HepG2 (cell line): ENCODE measurements around the gene TRPV2. TPM values are rescaled to one million over a fixed set of nuclear protein-coding genes. Genes with fewer than 3 reads are reported as not detected.

Source experiments
- ELF4 ChIP-seq: sonication (generic); formaldehyde crosslinking; IDR thresholded peaks from 2 replicates; pipeline ENCODE4 v1.5.0; 2020; ENCODE audit warnings: missing genetic modification reagents, mild to moderate bottlenecking, moderate library complexity, borderline replicate concordance
- ESRRA ChIP-seq: sonication (generic); formaldehyde crosslinking; IDR thresholded peaks from 2 replicates; pipeline ENCODE4 v1.5.1; 2020; ENCODE audit warnings: mild to moderate bottlenecking, low read depth, missing genetic modification reagents
- GFI1 ChIP-seq: sonication (generic); formaldehyde crosslinking; IDR thresholded peaks from 2 replicates; pipeline ENCODE4 v1.5.0; 2020; ENCODE audit warnings: missing genetic modification reagents, mild to moderate bottlenecking, borderline replicate concordance
- HNRNPUL1 ChIP-seq: fragments of 200-400 bp; formaldehyde crosslinking; IDR thresholded peaks from 2 replicates; pipeline ENCODE4 v1.6.1; 2017; ENCODE audit warnings: low read depth, mild to moderate bottlenecking, low read length, moderate library complexity
- LCORL ChIP-seq, 2 experiments: fragments of 450-650 bp in 1 of 2; sonication (generic) in 1 of 2; formaldehyde crosslinking in 1 of 2; IDR thresholded peaks; 2 replicates each; pipeline versions ENCODE4 v1.5.0 to v1.6.1; 2017 to 2020; ENCODE audit warnings: antibody characterized with exemption in 1 of 2, missing genetic modification reagents in 1 of 2
- MAF1 ChIP-seq: sonication (generic); formaldehyde crosslinking; IDR thresholded peaks from 2 replicates; pipeline ENCODE4 v1.5.0; 2020; ENCODE audit warnings: missing genetic modification reagents, borderline replicate concordance
- RFXANK ChIP-seq: IDR thresholded peaks from 2 replicates; pipeline ENCODE4 v1.6.1; 2016
- SRF ChIP-seq: IDR thresholded peaks from 2 replicates; pipeline ENCODE4 v1.6.1; 2011; ENCODE audit warnings: mild to moderate bottlenecking, low read depth, low read length, moderate library complexity
- TBX2 ChIP-seq: sonication (generic); formaldehyde crosslinking; IDR thresholded peaks from 2 replicates; pipeline ENCODE4 v1.5.0; 2020; ENCODE audit warnings: missing genetic modification reagents, mild to moderate bottlenecking, borderline replicate concordance
- ZNF263 ChIP-seq: sonication (generic); formaldehyde crosslinking; IDR thresholded peaks from 2 replicates; pipeline ENCODE4 v1.4.0; 2020; ENCODE audit warnings: missing genetic modification reagents
- ZNF33A ChIP-seq: sonication (generic); formaldehyde crosslinking; IDR thresholded peaks from 2 replicates; pipeline ENCODE4 v1.5.1; 2020; ENCODE audit warnings: missing genetic modification reagents, mild to moderate bottlenecking, moderate library complexity, borderline replicate concordance
- ZNF773 ChIP-seq: sonication (generic); formaldehyde crosslinking; IDR thresholded peaks from 2 replicates; pipeline ENCODE4 v1.4.0; 2020; ENCODE audit warnings: missing genetic modification reagents, borderline replicate concordance
- ZSCAN20 ChIP-seq: sonication (generic); formaldehyde crosslinking; IDR thresholded peaks from 2 replicates; pipeline ENCODE4 v1.4.0; 2020; ENCODE audit warnings: missing genetic modification reagents, mild to moderate bottlenecking, borderline replicate concordance
- polyA plus RNA-seq, 8 experiments: library from polyadenylated mRNA; depleted of rRNA in 3 of 8; stranded (reverse) in 7 of 8; unstranded in 1 of 8; fragments of >200 nt; fragmentation: Illumina TruSeq in 4 of 8; extraction: Trizol in 4 of 8; gene quantifications; 2 replicates each; pipeline versions ENCODE4 v1.2.1 to v1.2.3, GENCODE V29; 2011 to 2016; ENCODE audit warnings: low read depth in 4 of 8, missing spikeins in 1 of 8, mixed read lengths in 1 of 8; ENCODE audit not compliant: insufficient read depth in 1 of 8
- total RNA-seq, 5 experiments: library from RNA; depleted of rRNA; stranded (reverse); fragments of >200 nt; fragmentation: Illumina TruSeq; extraction: Trizol; gene quantifications; 2 replicates each; pipeline ENCODE4 v1.2.3, GENCODE V29; 2016; ENCODE audit warnings: low read depth in 1 of 5
- TF ChIP-seq, protein P1 (sequence below): sonication (generic); formaldehyde crosslinking; IDR thresholded peaks from 2 replicates; pipeline ENCODE4 v1.4.0; 2020; ENCODE audit warnings: missing genetic modification reagents, borderline replicate concordance
- TF ChIP-seq, protein P2 (sequence below): IDR thresholded peaks from 2 replicates; pipeline ENCODE4 v1.6.1; 2016; ENCODE audit warnings: low read depth, borderline replicate concordance
- TF ChIP-seq, protein P3 (sequence below): fragments of 450-650 bp; IDR thresholded peaks from 2 replicates; pipeline ENCODE4 v1.6.1; 2017
- TF ChIP-seq, protein P4 (sequence below): sonication (generic); formaldehyde crosslinking; IDR thresholded peaks from 2 replicates; pipeline ENCODE4 v1.4.0; 2020; ENCODE audit warnings: mild to moderate bottlenecking, missing genetic modification reagents
- TF ChIP-seq, protein P5 (sequence below): sonication (generic); formaldehyde crosslinking; IDR thresholded peaks from 2 replicates; pipeline ENCODE4 v1.5.0; 2020; ENCODE audit warnings: missing genetic modification reagents
- TF ChIP-seq, protein P6 (sequence below), 2 experiments: sonication (generic) in 1 of 2; formaldehyde crosslinking in 1 of 2; IDR thresholded peaks; 2 replicates each; pipeline versions ENCODE4 v1.4.0 to v1.6.1; 2016 to 2020; ENCODE audit warnings: borderline replicate concordance in 1 of 2, low read depth in 1 of 2, mild to moderate bottlenecking in 1 of 2, missing genetic modification reagents in 1 of 2

Gene TRPV2
- total and polyA plus RNA-seq, 2 of the 13 experiments (the other 11 are each of a cell fraction or from before 2014, with no cell fraction given): 13.6 to 21.3 TPM

DNA sequence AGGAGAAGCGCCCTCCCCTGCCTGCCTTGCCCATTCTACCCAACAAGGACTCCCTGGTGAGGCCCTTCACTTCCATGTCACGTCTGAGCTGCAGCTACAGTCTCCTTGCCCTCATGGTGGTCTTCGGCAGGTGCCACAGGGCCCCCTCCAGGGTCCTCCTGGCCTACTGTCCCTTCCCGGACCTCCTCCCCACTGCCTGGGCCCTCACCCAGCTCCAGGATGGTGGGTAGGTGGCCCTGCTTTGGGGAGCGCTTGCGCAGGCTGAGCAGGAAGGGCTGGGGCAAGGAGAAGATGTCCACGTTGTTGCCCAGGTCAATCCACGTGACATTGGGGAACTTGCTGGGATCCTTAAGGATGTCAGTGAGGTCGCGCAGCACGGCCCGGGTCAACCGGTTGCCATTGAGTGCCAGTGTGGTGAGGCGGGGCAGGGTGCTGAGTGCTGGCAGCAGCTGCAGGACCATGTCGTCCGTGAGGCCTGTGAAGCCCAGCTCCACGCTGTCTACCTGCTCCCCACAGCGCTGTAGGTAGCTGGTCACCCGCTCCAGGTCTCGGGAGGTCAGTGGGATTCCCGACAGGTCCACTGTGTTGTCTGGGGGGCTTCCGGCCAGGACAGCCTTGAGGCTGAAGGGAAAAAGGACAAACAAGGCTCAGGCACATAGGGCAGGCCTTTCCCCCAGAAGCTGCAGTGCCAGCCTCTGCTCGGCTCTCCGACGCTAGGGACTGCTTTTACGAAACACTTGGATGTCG is 28.3 kb downstream of the TRPV2 start (continued):
- TF ChIP-seq, protein P1, sequence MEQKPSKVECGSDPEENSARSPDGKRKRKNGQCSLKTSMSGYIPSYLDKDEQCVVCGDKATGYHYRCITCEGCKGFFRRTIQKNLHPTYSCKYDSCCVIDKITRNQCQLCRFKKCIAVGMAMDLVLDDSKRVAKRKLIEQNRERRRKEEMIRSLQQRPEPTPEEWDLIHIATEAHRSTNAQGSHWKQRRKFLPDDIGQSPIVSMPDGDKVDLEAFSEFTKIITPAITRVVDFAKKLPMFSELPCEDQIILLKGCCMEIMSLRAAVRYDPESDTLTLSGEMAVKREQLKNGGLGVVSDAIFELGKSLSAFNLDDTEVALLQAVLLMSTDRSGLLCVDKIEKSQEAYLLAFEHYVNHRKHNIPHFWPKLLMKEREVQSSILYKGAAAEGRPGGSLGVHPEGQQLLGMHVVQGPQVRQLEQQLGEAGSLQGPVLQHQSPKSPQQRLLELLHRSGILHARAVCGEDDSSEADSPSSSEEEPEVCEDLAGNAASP (CRISPR knock-in tag): no peak
- TF ChIP-seq, protein P2, sequence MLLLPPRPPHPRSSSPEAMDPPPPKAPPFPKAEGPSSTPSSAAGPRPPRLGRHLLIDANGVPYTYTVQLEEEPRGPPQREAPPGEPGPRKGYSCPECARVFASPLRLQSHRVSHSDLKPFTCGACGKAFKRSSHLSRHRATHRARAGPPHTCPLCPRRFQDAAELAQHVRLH (CRISPR knock-in tag): no peak
- TF ChIP-seq ELF4 (CRISPR knock-in tag) (no peak), ZNF263 (0 out of 2 replicates have a peak, but pooled peaks have one; percentile 13), ZSCAN20 (no peak), TBX2 (CRISPR knock-in tag) (no peak), RFXANK (CRISPR knock-in tag) (no peak), ESRRA (CRISPR knock-in tag) (no peak), MAF1 (CRISPR knock-in tag) (no peak), LCORL (IDR thresholded peaks at IDR 0.05) (no peak), LCORL (CRISPR knock-in tag; IDR thresholded peaks at IDR 0.05) (no peak), HNRNPUL1 (no peak), SRF (no peak), GFI1 (CRISPR knock-in tag) (no peak), ZNF33A (CRISPR knock-in tag) (no peak), ZNF773 (CRISPR knock-in tag) (no peak)
- TF ChIP-seq, protein P3, sequence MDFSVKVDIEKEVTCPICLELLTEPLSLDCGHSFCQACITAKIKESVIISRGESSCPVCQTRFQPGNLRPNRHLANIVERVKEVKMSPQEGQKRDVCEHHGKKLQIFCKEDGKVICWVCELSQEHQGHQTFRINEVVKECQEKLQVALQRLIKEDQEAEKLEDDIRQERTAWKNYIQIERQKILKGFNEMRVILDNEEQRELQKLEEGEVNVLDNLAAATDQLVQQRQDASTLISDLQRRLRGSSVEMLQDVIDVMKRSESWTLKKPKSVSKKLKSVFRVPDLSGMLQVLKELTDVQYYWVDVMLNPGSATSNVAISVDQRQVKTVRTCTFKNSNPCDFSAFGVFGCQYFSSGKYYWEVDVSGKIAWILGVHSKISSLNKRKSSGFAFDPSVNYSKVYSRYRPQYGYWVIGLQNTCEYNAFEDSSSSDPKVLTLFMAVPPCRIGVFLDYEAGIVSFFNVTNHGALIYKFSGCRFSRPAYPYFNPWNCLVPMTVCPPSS: no peak
- TF ChIP-seq, protein P4, sequence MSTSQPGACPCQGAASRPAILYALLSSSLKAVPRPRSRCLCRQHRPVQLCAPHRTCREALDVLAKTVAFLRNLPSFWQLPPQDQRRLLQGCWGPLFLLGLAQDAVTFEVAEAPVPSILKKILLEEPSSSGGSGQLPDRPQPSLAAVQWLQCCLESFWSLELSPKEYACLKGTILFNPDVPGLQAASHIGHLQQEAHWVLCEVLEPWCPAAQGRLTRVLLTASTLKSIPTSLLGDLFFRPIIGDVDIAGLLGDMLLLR (CRISPR knock-in tag): no peak
- TF ChIP-seq, protein P5, sequence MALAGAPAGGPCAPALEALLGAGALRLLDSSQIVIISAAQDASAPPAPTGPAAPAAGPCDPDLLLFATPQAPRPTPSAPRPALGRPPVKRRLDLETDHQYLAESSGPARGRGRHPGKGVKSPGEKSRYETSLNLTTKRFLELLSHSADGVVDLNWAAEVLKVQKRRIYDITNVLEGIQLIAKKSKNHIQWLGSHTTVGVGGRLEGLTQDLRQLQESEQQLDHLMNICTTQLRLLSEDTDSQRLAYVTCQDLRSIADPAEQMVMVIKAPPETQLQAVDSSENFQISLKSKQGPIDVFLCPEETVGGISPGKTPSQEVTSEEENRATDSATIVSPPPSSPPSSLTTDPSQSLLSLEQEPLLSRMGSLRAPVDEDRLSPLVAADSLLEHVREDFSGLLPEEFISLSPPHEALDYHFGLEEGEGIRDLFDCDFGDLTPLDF (CRISPR knock-in tag): no peak
- TF ChIP-seq, protein P6, sequence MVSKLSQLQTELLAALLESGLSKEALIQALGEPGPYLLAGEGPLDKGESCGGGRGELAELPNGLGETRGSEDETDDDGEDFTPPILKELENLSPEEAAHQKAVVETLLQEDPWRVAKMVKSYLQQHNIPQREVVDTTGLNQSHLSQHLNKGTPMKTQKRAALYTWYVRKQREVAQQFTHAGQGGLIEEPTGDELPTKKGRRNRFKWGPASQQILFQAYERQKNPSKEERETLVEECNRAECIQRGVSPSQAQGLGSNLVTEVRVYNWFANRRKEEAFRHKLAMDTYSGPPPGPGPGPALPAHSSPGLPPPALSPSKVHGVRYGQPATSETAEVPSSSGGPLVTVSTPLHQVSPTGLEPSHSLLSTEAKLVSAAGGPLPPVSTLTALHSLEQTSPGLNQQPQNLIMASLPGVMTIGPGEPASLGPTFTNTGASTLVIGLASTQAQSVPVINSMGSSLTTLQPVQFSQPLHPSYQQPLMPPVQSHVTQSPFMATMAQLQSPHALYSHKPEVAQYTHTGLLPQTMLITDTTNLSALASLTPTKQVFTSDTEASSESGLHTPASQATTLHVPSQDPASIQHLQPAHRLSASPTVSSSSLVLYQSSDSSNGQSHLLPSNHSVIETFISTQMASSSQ (IDR thresholded peaks at IDR 0.05; ENCODE audit: low read depth): no peak
- TF ChIP-seq, protein P6 (CRISPR knock-in tag; IDR thresholded peaks at IDR 0.05; ENCODE audit: borderline replicate concordance): no peak
